ENCODE data around the gene PROSER3.

DNA sequence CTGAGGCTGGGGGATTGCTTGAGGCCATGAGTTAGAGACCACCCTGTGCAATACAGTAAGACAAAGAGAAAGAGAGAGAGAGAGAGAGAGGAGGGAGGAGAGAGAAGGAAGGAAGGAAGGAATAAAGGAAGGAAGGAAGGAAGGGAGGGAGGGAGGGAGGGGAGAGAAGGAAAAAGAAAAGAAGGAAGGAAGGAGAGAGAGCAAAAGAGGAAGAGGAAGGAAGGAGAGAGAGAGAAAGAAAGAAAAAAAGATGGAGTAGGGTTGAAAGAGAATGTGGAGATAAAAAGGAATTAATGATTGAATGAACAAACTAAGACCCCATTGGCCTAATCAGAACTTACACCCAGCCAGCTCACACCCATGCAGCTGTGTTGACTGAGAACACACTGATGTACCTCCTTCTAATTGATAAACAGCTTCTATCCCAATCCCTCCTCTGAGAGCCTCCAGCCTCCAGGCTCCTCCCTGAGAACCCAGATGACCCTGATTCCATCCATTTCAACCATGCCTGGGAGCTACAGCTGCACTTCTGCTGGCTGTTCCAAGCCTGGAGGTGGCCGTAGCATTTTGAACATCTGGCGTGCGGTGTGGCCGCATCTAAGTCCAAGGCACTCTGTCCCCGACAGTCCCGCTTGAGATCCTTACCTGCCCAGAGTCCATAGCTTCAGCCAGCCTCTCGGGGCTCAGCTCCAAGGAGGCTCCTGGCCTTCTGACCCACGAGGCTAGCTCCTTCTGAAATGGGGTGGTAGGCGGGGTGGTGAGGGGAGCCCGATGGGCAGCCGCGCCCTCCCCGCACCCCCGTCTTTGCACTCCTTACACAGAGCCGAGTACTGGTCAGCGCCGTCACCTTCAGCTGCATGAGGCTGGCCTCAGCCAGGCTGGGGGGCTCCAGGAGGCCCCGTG, 53.6 kb downstream of the PROSER3 start:
- TF ChIP-seq, protein P1, sequence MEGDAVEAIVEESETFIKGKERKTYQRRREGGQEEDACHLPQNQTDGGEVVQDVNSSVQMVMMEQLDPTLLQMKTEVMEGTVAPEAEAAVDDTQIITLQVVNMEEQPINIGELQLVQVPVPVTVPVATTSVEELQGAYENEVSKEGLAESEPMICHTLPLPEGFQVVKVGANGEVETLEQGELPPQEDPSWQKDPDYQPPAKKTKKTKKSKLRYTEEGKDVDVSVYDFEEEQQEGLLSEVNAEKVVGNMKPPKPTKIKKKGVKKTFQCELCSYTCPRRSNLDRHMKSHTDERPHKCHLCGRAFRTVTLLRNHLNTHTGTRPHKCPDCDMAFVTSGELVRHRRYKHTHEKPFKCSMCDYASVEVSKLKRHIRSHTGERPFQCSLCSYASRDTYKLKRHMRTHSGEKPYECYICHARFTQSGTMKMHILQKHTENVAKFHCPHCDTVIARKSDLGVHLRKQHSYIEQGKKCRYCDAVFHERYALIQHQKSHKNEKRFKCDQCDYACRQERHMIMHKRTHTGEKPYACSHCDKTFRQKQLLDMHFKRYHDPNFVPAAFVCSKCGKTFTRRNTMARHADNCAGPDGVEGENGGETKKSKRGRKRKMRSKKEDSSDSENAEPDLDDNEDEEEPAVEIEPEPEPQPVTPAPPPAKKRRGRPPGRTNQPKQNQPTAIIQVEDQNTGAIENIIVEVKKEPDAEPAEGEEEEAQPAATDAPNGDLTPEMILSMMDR (IDR thresholded peaks at IDR 0.05): no peak
- TF ChIP-seq POLR2A (IDR thresholded peaks at IDR 0.05): no peak

Measured in suprapubic skin (tissue), 3 donors.